AG04450 (cell line): Measurements from ENCODE around the gene CDKAL1. TPM values are rescaled to one million over a fixed set of nuclear protein-coding genes. Genes with fewer than 3 reads are reported as not detected.

Source experiments
- CTCF ChIA-PET: fragments of 300-600, 350-600 bp; formaldehyde crosslinking; extraction: SDS; loops from one replicate; lab custom pipeline; 2022; ENCODE audit warnings: antibody characterized with exemption, inconsistent platforms; lab: Charles Lee
- POLR2A ChIA-PET: fragments of 350-600 bp; formaldehyde crosslinking; extraction: SDS; loops from one replicate; lab custom pipeline; 2021; ENCODE audit warnings: antibody characterized with exemption, inconsistent platforms; lab: Yijun Ruan, JAX
- DNase-seq: peaks from one replicate; pipeline ENCODE4 v3.0.0-alpha.2; 2011; ENCODE audit warnings: low read depth, low spot score
- H3K27ac ChIP-seq: one replicate; pipeline ENCODE4 v1.5.1; 2012; ENCODE audit warnings: low read depth, low read length, control low read depth
- H3K27me3 ChIP-seq: one replicate; pipeline ENCODE4 v1.6.0; 2012; ENCODE audit warnings: low read length; ENCODE audit not compliant: control insufficient read depth, insufficient read depth
- H3K4me3 ChIP-seq: 2 replicates; pipeline ENCODE4 v1.5.1; 2011; ENCODE audit warnings: mild to moderate bottlenecking, low read depth, low read length, control low read depth
- H3K9me3 ChIP-seq: 2 replicates; pipeline ENCODE4 v1.5.1; 2012; ENCODE audit warnings: low read length; ENCODE audit not compliant: control insufficient read depth, insufficient read depth
- polyA plus RNA-seq: library from polyadenylated mRNA; depleted of rRNA; stranded (reverse); fragments of >200 nt; gene quantifications from 2 replicates; pipeline ENCODE4 v1.2.3, GENCODE V29; 2011
- TF ChIP-seq, protein P1 (sequence below): IDR thresholded peaks from 2 replicates; pipeline ENCODE4 v1.5.1; 2011; ENCODE audit warnings: low read depth, low read length, control low read depth, inconsistent platforms

CDKAL1 gene
- polyA plus RNA-seq, 1 experiment: 9.2 TPM

DNA sequence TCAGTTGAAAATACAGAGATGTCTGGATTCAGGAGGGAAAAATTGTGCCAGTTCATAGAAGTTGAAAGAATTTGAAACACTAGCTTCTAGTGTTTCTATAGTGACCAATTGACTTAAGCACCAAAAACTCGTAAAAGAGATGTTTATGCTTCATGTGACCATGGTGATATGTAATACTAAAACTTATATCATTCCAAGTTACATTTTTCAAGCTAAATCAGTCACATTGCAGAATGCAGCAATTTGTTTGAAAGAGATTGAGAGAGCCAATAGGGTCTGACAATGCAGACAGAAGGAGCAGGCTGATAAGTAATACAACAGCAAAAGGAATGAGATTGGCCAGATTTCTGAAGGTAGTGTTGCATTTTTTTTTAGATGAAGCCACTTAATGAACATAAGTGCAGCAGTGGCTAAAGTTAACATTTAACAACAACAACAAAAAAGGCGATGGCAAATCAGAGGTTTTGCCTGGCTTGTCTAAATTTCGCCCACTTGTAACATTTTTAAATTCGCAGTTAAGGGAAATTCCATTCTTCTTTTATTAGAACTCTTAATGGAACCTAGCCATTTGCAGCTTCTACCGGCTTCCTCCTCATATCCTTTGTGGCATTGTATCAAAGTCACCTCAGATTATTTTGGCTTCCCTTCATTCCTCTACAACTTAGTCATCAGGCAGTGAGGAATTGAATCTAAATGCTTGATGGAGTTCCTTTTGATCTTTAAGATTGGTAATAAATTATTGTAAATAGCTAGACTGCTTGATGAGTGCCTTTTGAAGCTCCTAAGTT lies 575.3 kb downstream of the CDKAL1 start:
- TF ChIP-seq, protein P1, sequence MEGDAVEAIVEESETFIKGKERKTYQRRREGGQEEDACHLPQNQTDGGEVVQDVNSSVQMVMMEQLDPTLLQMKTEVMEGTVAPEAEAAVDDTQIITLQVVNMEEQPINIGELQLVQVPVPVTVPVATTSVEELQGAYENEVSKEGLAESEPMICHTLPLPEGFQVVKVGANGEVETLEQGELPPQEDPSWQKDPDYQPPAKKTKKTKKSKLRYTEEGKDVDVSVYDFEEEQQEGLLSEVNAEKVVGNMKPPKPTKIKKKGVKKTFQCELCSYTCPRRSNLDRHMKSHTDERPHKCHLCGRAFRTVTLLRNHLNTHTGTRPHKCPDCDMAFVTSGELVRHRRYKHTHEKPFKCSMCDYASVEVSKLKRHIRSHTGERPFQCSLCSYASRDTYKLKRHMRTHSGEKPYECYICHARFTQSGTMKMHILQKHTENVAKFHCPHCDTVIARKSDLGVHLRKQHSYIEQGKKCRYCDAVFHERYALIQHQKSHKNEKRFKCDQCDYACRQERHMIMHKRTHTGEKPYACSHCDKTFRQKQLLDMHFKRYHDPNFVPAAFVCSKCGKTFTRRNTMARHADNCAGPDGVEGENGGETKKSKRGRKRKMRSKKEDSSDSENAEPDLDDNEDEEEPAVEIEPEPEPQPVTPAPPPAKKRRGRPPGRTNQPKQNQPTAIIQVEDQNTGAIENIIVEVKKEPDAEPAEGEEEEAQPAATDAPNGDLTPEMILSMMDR: no peak
- Histone ChIP-seq H3K27me3 (no peaks in the 10 kb centered on the region), H3K4me3 (no peak overlapping the region), H3K9me3 (no peaks in the 10 kb centered on the region), H3K27ac (no peak overlapping the region)
- ChIA-PET POLR2A (no interaction called here), CTCF (interaction anchor here (0.5 to 1.2 kb wide), 2 partner anchors 89 to 479 kb away, joined by 3 to 10 read pairs; no protein-coding TSS in a partner anchor)
- DNase-seq: no peak

DNA sequence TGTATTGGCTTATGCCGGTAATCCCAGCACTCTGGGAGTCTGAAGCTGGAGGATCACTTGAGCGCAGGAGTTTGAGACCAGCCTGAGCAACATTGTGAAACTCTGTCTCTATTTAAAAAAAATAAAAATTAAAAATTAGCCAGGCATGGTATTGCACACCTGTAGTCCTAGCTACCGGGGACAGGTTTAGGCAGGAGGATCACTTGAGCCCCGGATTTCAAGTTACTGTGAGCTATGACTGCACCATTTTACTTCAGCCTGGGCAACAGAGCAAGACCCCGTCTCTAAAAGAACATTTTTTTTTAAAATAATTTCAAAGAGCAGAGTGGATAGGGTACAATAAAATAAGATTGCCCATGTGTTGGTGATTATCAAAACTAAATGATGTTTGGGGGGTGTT lies 576.4 kb downstream of the CDKAL1 start:
- POLR2A ChIA-PET: no interaction called here
- no peak for DNase-seq
- Histone ChIP-seq H3K27ac (no peak overlapping the region), H3K4me3 (no peak overlapping the region), H3K9me3 (no peaks in the 10 kb centered on the region), H3K27me3 (no peaks in the 10 kb centered on the region)
- CTCF ChIA-PET: interaction anchor here (1.2 kb wide), 1 partner anchor 478 kb away, joined by 10 read pairs; no protein-coding TSS in a partner anchor
- TF ChIP-seq, protein P1: no peak

DNA sequence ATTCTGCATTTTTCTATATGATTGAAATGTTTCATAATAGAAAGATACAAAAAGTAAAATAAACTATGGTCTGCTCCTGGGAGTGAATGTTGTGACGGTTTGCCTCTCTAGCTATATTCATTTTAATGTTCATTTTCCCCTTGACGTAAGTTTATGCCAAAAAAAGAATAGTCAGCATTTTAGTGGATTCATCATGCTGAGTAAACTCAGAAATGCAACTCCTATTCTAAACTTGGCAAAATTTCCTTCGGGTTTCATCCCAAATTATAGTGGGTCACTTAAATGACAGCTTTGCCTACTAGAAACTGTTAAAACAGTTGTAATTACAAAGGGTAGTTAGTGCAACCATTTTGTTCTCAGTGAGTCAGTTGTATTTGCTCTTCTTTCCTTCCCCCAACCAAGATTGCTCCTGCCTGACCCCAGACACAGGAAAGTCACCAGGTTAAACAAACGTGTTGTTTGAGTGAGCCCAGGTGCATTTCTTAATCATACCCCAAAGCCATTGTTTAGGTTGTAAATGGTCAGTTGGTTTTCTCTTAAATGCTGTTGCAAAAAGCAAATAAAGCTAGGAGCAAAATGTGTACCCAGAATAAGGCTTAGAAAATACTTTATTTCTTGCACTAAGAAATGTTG lies 577.0 kb downstream of the CDKAL1 start:
- H3K27ac ChIP-seq: no peak overlapping the region
- H3K9me3 ChIP-seq: no peaks in the 10 kb centered on the region
- DNase-seq: no peak
- H3K4me3 ChIP-seq: no peak overlapping the region
- CTCF ChIA-PET: no interaction called here
- TF ChIP-seq, protein P1: no peak
- H3K27me3 ChIP-seq: no peaks in the 10 kb centered on the region
- POLR2A ChIA-PET: no interaction called here

DNA sequence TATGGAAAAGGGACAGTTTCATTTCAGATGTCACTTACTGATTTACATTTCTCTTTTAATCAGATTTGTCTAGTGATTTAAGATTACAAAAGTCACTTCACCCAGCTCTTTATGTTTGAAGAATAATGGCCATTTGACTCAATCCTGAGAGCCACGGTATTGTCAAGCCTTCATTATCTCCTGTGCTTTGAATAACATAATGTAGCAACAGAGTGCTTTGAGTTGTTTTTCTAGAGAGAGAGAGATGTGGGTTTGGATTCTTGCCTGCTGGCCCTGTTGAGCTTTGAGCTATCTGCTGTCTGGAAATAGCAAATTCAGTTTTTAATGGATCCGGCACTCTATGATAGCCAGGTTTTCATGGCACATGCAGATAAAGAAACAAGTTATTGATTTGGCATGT lies 580.9 kb downstream of the CDKAL1 start:
- TF ChIP-seq, protein P1: no peak
- DNase-seq: no peak
- H3K27me3 ChIP-seq: no peaks in the 10 kb centered on the region
- no peaks in the 10 kb centered on the region for H3K9me3 ChIP-seq
- H3K27ac ChIP-seq: no peak overlapping the region
- ChIA-PET POLR2A (no interaction called here), CTCF (interaction anchor here (1.1 kb wide), 1 partner anchor 11 kb away, joined by 3 read pairs; no protein-coding TSS in a partner anchor)
- H3K4me3 ChIP-seq: no peak overlapping the region

DNA sequence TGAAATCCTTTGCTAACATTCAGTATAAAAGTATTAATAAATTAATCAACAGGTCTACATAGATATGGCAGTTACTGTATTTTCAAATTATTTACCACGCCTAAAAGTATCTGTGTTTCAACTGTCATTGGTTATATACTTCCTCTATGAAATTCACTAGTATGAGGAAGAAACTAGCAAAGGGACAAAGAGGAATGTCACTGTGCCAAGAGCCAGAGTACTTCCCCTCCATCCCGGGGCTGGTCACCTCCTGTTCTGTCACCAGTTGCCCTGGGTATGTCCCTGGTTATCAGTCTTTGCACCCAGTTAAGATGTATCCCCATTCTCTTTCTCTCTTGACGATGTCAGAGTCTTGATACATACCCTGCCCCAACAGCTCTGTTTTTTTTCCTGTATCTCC lies 582.5 kb downstream of the CDKAL1 start:
- no peaks in the 10 kb centered on the region for H3K9me3 ChIP-seq

More for the DNA sequence above, 582.5 kb downstream of the CDKAL1 start:
- DNase-seq: no peak
- CTCF ChIA-PET: no interaction called here
- H3K4me3 ChIP-seq: no peak overlapping the region
- no peaks in the 10 kb centered on the region for H3K27me3 ChIP-seq
- TF ChIP-seq, protein P1: no peak
- no peak overlapping the region for H3K27ac ChIP-seq
- POLR2A ChIA-PET: no interaction called here
